ENCODE data around the gene MOV10. TPM values are rescaled to one million over a fixed set of nuclear protein-coding genes. Genes with fewer than 3 reads are reported as not detected.

The MOV10 gene
- total and polyA plus RNA-seq, 2 donors (not counting 3 experiments of a cell fraction or from before 2014, with no cell fraction given) = 97.1 to 113 TPM

GRCh38 chr1:112689842-112690237, 15.4 kb downstream of the MOV10 start:
- CTCF ChIA-PET = interaction anchor here (0.8 kb wide), 1 partner anchor 25 kb away, joined by 3 read pairs; no protein-coding TSS in a partner anchor
- POLR2A ChIA-PET = no interaction called here
- Histone ChIP-seq H3K9ac (replicated peaks; ENCODE audit: extremely low read depth, insufficient read depth, low read length) (no peak overlapping the region), H3K36me3 (ENCODE audit: control insufficient read depth in 2 of 2, extremely low read depth in 1 of 2, insufficient read depth in 2 of 2, low read length in 2 of 2) (peaks cover 9 to 23% of the 10 kb centered on the region in 2 experiments), H3K9me3 (replicated peaks; ENCODE audit: control insufficient read depth, insufficient read depth, low read length) (no peaks in the 10 kb centered on the region), H3K9me1 (replicated peaks; ENCODE audit: control insufficient read depth, extremely low read depth, insufficient read depth, low read length) (no peaks in the 10 kb centered on the region), H3K79me2 (ENCODE audit: control insufficient read depth, insufficient read depth, low read length) (no peaks in the 10 kb centered on the region), H3K27me3 (ENCODE audit: control insufficient read depth in 2 of 2, insufficient read depth in 2 of 2, low read length in 2 of 2) (no peaks in the 10 kb centered on the region), H3K4me2 (ENCODE audit: insufficient read depth, low read length) (no peak overlapping the region), H3K27ac (ENCODE audit: insufficient read depth, low read depth, low read length) (no peak overlapping the region), H2AFZ (ENCODE audit: low read depth, low read length) (no peak overlapping the region), H4K20me1 (replicated peaks; ENCODE audit: control insufficient read depth, extremely low read depth, insufficient read depth, low read length) (no peaks in the 10 kb centered on the region), H3K4me1 (ENCODE audit: control insufficient read depth, extremely low read depth, insufficient read depth, low read length) (no peaks in the 10 kb centered on the region), H3K4me3 (replicated peaks in 1 of 3; ENCODE audit: insufficient read depth in 1 of 3, low read depth in 1 of 3, low read length in 3 of 3) (no peak overlapping the region)
- dilution Hi-C loops (cut with MboI; ENCODE audit: extremely low pct_ligation_motif_present, low sequenced_read_pairs) = no loop called here
- TF ChIP-seq FOS (IDR thresholded peaks at IDR 0.05; ENCODE audit: borderline replicate concordance, insufficient read depth, low read length) (no peak), POLR2AphosphoS5 (IDR thresholded peaks at IDR 0.05; ENCODE audit: insufficient read depth, low read depth, low read length) (no peak), GATA2 (IDR thresholded peaks at IDR 0.05; ENCODE audit: insufficient read depth, insufficient read length, low read depth, low read length) (no peak), POLR2A (IDR thresholded peaks at IDR 0.05; ENCODE audit: low read depth, low read length) (no peak), MYC (IDR thresholded peaks at IDR 0.05; ENCODE audit: low read depth, low read length) (no peak), MAX (IDR thresholded peaks at IDR 0.05; ENCODE audit: insufficient read depth, insufficient read length) (no peak)
- DNase-seq (ENCODE audit: low read depth, low spot score) = no peak
- intact Hi-C loops (cut with micrococcal nuclease) = no loop called here
- no TSS peak for BruUV-seq (replicated peaks)
- FAIRE-seq = no peak

DNA sequence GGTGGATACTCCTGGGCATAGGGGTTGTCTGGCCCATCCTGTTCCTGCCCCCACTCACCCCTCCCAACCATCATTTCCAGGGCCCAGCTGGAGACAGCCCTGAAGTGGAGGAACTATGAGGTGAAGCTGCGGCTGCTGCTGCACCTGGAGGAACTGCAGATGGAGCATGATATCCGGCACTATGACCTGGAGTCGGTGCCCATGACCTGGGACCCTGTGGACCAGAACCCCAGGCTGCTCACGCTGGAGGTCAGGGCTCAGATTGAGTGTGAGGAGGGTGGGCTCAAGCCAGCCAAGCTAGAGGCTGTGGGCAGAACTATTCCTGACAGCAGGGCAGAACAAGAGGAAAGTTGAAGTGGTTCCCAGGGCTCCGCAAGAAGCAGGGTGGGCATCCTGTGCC, 18.2 kb downstream of the MOV10 start:
- Histone ChIP-seq H3K79me2 (ENCODE audit: control insufficient read depth, insufficient read depth, low read length) (no peaks in the 10 kb centered on the region), H4K20me1 (replicated peaks; ENCODE audit: control insufficient read depth, extremely low read depth, insufficient read depth, low read length) (no peaks in the 10 kb centered on the region), H2AFZ (ENCODE audit: low read depth, low read length) (no peak overlapping the region), H3K27ac (ENCODE audit: insufficient read depth, low read depth, low read length) (no peak overlapping the region), H3K9ac (replicated peaks; ENCODE audit: extremely low read depth, insufficient read depth, low read length) (no peak overlapping the region), H3K27me3 (ENCODE audit: control insufficient read depth in 2 of 2, insufficient read depth in 2 of 2, low read length in 2 of 2) (no peaks in the 10 kb centered on the region), H3K4me2 (ENCODE audit: insufficient read depth, low read length) (no peak overlapping the region), H3K36me3 (ENCODE audit: control insufficient read depth in 2 of 2, extremely low read depth in 1 of 2, insufficient read depth in 2 of 2, low read length in 2 of 2) (peaks cover 12 to 37% of the 10 kb centered on the region in 2 experiments), H3K4me1 (ENCODE audit: control insufficient read depth, extremely low read depth, insufficient read depth, low read length) (no peaks in the 10 kb centered on the region), H3K9me3 (replicated peaks; ENCODE audit: control insufficient read depth, insufficient read depth, low read length) (no peaks in the 10 kb centered on the region), H3K4me3 (replicated peaks in 1 of 3; ENCODE audit: insufficient read depth in 1 of 3, low read depth in 1 of 3, low read length in 3 of 3) (no peak overlapping the region), H3K9me1 (replicated peaks; ENCODE audit: control insufficient read depth, extremely low read depth, insufficient read depth, low read length) (no peaks in the 10 kb centered on the region)
- DNase-seq (ENCODE audit: low read depth, low spot score) (no peak), FAIRE-seq (no peak)
- no peak for TF ChIP-seq JUN (IDR thresholded peaks at IDR 0.05; ENCODE audit: borderline replicate concordance, insufficient read depth, insufficient read length, low read depth)
- no peak for TF ChIP-seq FOS (IDR thresholded peaks at IDR 0.05; ENCODE audit: borderline replicate concordance, insufficient read depth, low read length)
- no peak for TF ChIP-seq POLR2AphosphoS5 (IDR thresholded peaks at IDR 0.05; ENCODE audit: insufficient read depth, low read depth, low read length)
- no peak for TF ChIP-seq POLR2A (IDR thresholded peaks at IDR 0.05; ENCODE audit: low read depth, low read length)
- TF ChIP-seq MYC (IDR thresholded peaks at IDR 0.05; ENCODE audit: low read depth, low read length) = no peak
- TF ChIP-seq EZH2 (IDR thresholded peaks at IDR 0.05; ENCODE audit: borderline replicate concordance, low read depth, low read length, severe bottlenecking) = no peak
- no peak for TF ChIP-seq MAX (IDR thresholded peaks at IDR 0.05; ENCODE audit: insufficient read depth, insufficient read length)
- no peak for TF ChIP-seq GATA2 (IDR thresholded peaks at IDR 0.05; ENCODE audit: insufficient read depth, insufficient read length, low read depth, low read length)
- no peak for TF ChIP-seq CTCF (IDR thresholded peaks at IDR 0.05; ENCODE audit: extremely low read depth in 1 of 2, insufficient read depth in 1 of 2, low read depth in 1 of 2, low read length in 2 of 2)
- dilution Hi-C loops (cut with MboI; ENCODE audit: extremely low pct_ligation_motif_present, low sequenced_read_pairs) = no loop called here
- ChIA-PET CTCF (no interaction called here), POLR2A (no interaction called here)
- intact Hi-C loops (cut with micrococcal nuclease) = no loop called here
- no TSS peak for BruUV-seq (replicated peaks)
